CMK (cell line): ENCODE results near the gene DNAH8.

Experiments used
- DNase-seq: peaks from one replicate; pipeline ENCODE4 v3.0.0-alpha.2; 2010; ENCODE audit warnings: low read depth

The DNAH8 gene, protein sequence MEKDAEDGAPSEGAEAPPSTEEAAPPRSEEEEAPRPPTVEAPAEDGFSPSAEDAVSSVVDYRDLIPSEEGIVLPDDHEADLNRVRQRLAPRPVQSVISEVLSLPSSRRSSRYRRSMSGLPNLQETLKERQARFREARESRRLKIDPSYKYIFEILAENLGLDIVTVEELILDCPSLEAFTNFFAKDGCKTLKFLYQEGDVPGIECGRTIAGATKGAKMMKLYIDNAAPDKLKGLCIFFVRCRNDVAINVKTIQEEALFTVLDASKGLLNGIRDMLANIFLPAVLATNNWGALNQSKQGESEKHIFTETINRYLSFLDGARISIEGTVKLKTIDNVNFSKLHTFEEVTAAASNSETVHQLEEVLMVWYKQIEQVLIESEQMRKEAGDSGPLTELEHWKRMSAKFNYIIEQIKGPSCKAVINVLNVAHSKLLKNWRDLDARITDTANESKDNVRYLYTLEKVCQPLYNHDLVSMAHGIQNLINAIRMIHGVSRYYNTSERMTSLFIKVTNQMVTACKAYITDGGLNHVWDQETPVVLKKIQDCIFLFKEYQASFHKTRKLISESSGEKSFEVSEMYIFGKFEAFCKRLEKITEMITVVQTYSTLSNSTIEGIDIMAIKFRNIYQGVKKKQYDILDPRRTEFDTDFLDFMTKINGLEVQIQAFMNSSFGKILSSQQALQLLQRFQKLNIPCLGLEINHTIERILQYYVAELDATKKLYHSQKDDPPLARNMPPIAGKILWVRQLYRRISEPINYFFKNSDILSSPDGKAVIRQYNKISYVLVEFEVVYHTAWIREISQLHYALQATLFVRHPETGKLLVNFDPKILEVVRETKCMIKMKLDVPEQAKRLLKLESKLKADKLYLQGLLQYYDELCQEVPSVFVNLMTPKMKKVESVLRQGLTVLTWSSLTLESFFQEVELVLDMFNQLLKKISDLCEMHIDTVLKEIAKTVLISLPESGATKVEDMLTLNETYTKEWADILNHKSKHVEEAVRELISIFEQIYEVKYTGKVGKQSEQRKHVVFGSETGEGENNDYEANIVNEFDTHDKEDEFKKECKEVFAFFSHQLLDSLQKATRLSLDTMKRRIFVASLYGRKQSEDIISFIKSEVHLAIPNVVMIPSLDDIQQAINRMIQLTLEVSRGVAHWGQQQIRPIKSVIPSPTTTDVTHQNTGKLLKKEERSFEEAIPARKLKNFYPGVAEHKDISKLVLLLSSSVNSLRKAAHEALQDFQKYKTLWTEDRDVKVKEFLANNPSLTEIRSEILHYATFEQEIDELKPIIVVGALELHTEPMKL (N-terminal part only)

DNA sequence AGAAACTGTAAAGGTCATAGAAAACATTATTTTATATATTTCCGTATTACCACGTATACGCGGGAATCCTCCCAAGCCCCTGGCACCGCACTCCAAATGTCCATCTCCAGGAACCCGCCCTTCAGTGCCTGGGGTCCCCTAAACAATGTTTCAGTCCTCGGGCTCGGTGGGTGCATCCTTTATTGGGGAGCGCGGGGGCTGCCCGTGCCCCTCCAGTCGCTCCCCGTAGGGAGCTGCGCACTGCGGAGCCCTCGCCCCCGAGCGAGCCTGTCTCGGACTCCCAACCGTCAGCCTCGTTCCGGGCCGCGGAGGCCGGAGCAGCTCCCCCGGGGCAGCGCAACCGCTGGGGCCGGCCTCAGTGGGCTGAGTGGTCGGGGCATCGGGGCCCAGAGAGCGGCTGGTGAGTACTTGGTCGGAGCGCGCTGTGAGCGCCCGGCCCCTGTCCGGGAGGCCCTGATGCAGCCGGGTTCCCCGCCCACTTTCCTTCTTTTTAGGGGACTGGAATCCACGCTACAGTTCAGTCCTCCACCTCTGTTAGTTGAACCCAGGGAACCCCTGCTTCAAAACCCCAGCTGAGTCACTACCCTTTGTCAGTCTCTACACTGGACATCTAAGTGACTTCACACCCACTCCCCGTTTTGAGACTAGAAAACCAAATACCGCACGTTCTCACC, at the start of gene DNAH8:
TSS of gene DNAH8 (plus strand) at position 296 of the 674 bp plus-strand sequence. CDS start 7,499 bp downstream, outside the sequence.
- no peak for DNase-seq

DNA sequence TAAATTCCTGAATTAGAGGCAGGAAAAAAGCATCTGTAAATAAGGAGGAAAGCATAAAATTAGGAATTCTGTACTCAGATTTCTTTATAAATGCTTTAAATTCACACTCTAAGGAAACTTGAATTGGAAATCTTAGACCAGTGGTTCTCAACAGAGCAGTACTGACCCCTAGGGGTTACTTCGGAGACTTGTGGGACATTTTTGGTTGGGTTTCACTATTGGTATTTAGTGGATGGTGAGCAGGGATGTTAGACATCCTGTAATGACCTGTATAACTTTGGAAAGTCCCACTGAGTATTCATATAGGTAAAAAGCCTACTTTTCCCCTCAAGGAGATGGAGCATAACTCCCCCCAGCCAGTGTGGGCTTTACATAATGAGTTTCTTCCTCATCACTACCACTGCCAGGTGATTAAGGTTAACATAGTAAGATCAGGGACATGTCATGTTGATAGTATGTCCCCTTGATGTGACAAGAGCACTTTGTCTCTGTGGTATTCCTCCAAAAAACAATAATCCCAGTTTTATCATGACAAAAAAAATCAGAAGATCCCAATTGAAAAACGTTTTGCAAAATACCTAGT, 43.1 kb upstream of the DNAH8 start:
- no peak for DNase-seq

GRCh38 chr6:38673397-38674165, 41.5 kb upstream of the DNAH8 start:
- DNase-seq: peak; percentile 46

DNA sequence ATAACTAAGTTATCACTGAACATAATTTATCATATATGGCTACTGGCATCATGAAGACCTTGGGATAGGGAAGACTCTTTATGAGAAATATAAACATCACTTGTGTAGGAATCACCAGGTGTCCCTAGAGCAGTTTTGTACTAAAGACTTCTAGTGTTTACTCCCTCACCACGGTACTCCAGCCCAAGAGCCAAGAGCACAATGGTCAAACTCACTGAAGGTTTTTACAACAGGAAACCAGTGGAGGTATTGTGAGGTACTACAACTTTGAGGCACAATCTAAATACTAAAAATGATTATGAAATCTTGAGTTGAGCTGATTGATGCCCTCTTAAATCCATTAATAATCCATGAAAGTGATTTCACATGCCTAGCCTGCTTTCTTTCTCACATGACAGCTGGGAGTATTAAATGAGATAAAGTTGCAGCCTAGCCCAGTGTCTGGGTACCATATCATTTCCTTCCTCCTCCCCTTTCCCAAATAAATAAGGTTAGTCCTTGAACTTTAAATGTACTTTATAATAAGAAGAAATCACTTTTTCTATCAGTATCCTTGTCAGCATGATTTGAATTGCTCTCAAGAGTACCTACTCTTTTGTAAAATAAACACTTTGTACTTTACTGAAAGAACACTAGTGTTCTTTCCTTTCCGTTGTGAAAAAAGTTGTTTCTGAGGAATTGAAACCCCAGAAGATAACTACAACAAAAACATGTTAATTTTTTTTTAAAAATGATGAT, 38.7 kb upstream of the DNAH8 start:
- no peak for DNase-seq

DNA sequence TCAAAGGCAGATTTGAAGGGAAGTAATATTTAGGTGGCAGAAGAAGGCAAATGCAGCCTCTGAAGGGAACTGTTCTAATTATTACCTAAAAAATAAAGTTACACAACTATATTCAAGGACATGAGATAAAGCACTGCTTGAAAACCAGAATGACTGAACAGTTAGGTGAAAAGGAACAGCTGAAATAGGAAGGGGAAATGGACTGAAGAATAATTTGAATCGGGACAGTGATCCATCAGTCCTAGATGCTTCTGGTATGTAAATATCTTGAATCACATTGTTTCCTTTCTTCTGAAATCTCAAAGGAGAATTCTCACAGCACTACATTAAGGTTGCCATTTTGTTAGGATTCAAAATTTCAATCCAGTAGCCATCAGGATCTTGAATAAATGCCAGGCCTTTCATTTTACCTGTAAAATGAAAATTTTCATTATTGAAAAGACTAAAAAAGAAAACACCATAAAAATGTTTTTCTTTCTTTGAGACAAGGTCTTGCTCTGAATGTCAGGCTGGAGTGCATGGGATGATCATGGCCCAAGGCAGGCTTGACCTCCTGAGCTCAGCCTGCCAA, 38.1 kb upstream of the DNAH8 start:
- DNase-seq: no peak

DNA sequence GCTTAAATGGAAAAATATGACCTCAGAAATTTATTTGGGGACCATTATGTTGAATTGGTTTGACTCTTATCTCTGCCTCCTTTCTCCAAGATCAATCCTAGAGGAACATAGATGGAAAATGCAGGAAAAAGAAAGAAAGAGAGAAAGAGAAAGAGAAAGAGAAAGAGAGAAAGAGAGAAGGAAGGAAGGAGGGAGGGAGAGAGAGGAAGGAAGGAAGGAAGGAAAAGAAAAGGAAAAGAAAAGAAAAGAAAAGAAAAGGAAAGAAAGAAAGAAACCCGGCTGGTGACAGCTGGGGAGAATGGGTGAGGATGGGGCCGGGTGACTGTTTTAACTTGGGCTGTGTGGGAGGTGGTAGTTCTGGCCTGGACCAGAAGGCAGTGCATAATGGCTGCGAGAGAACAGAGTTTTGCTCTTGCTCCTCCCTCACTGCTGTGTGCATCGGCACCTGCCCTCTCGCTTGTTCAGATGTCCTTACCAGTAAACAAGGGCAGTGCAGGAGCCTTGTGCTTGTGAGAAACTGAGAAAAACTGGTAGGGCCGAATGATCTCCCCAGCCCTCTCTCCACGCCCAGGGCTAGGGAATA, 36.8 kb upstream of the DNAH8 start:
- no peak for DNase-seq

DNA sequence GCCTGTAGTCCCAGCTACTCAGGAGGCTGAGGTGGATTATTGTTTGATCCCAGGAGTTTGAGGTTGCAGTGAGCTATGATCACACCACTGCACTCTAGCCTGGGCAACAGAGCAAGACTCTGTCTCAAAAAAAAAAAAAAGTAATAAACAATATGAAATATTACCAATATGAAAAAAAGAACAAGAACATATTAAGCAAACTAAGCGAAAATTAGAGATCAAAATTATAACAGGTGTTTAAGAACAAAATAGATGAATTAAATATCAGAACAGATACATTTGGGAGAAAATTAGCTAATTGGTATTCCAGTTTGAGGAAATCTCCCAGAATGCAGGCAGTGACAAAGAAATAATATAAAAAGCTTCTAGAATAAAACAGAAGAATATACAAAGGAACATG, 35.4 kb upstream of the DNAH8 start:
- no peak for DNase-seq

GRCh38 chr6:38681850-38682249, 33.3 kb upstream of the DNAH8 start:
- no peak for DNase-seq

GRCh38 chr6:38684237-38684636, 30.9 kb upstream of the DNAH8 start:
- no peak for DNase-seq

- DNase-seq: no peak
Measured at GRCh38 chr6:38684904-38685303, 30.2 kb upstream of the DNAH8 start.

GRCh38 chr6:38686270-38687042, 28.7 kb upstream of the DNAH8 start:
- no peak for DNase-seq

- DNase-seq: no peak
Measured at GRCh38 chr6:38687043-38687353, 28.1 kb upstream of the DNAH8 start.

DNA sequence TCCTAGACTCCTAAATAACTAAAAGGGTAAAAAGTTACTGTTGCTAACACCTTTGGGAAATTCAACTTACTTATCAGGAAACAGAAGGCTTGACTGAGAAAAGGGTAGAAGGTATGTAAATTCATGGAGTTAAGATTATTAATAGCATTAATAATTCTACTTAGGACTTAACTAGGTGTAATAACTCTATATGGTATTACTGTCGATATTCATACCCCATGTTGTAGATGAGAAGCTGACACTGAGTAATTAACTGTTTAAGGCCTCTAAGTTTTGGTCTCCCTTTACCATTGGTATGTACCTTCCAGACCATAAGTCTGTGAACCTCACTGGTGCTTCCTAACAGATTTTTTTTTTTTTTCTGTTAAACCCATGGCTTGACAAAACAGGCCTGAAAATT, 27.6 kb upstream of the DNAH8 start:
- DNase-seq: no peak

DNA sequence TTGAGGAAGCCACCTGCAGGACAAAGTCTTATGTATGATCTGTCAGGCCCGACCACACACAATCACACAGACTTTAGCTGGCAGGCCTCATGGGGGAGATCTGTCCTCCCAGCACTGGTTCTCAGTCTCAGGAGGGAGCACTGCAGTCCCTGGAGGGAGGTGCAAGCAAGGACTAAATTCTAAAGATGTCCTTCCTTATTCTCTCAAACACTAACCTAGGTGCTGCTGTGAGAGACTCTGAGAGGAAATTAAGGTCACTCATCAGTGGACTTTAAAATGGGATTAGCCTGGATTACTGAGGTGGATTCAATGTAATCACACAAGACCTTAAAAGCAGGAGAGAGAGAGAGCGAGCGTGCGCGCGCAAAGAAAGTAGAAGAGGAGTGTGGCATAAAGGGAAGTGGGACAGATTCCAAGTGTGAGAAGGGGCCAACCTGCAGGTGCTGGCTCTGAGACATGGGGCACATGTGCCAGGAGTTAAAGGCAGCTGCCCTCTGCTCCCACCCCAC, 26.5 kb upstream of the DNAH8 start:
- no peak for DNase-seq

DNA sequence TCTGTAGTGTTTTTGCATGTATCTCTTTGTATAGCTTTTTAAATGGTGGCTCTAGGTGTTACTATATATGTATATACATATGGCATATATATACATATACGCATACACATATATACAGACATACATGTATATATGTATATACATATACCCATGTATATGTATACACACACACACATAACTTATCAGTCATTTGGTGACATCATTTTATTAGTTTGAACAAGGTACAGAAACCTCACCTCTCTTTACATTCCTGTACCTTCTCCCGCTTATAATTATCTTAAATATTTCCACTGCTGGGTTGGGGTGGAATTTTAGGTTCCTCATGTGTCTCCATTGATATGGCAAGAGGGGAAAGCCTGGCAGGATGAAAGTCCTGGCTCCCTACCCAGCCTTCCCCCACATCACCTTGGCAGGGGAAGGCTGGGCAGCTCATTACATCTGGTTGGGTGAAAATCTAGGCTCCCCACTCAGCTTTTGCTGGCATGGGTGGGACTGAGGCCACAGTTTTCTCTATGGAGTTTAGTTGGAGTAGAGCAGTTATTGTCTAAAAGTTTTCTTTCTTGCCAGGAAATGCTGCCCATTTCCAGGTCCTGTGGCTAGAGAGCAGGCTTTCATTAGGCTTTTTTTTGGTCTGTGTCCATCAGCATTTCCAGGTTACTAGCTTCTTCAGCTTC, 19.7 kb upstream of the DNAH8 start:
- DNase-seq: no peak

DNA sequence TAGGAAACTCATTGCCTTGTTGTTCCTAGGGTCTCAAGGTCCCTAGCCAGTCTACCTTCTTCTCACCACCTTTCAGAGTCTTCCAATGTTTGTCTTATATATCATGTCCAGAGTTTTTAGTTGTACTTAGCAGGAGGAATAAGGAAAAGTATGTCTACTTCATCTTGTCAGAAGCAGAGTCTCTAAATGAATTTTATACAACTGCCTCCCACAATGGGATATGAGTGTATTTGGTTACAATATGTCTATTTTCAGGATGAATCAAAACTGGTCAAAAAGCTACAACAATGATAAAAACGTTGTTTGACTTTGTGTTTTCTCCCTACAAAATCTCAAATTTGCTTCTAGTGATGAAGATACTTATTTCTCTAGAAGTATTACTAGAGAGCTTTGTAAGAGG, 19.2 kb upstream of the DNAH8 start:
- DNase-seq: no peak

GRCh38 chr6:38696345-38696744, 18.8 kb upstream of the DNAH8 start:
- DNase-seq: no peak

GRCh38 chr6:38697846-38698245, 17.3 kb upstream of the DNAH8 start:
- DNase-seq: no peak
